Omental fat pad (tissue), 4 donors: ENCODE results near the gene POP5. TPM values are rescaled to one million over a fixed set of nuclear protein-coding genes. Genes with fewer than 3 reads are reported as not detected.
"Not testable (repeated sequence)": the region's sequence is repeated elsewhere in the genome, so short reads cannot be mapped to it uniquely, and the experiment has no call there.

Experiments
- ATAC-seq: fragments of 150-250 bp; one replicate; pipeline ENCODE4 v1.9.1; 2016; ENCODE audit warnings: mild to moderate bottlenecking, moderate library complexity; ENCODE audit not compliant: low FRiP score
- DNase-seq: peaks from one replicate; pipeline ENCODE4 v3.0.0-alpha.2; 2019; ENCODE audit warnings: low spot score
- total RNA-seq, 4 donors: library from RNA; depleted of rRNA; stranded (reverse); fragments of >200 nt; gene quantifications; one replicate each; pipeline ENCODE4 v1.1.0, GENCODE V29; 2016
- TF ChIP-seq, protein P1 (sequence below), 3 donors: fragments of 450-650 bp; IDR thresholded peaks; one replicate each; pipeline ENCODE4 v1.5.1; 2016 to 2017; ENCODE audit warnings: antibody characterized with exemption in 3 of 3, mild to moderate bottlenecking in 3 of 3, moderate library complexity in 2 of 3

POP5 gene
- total RNA-seq, 4 donors from 2014 or later = 20.9 to 44.6 (median 34.3) TPM

DNA sequence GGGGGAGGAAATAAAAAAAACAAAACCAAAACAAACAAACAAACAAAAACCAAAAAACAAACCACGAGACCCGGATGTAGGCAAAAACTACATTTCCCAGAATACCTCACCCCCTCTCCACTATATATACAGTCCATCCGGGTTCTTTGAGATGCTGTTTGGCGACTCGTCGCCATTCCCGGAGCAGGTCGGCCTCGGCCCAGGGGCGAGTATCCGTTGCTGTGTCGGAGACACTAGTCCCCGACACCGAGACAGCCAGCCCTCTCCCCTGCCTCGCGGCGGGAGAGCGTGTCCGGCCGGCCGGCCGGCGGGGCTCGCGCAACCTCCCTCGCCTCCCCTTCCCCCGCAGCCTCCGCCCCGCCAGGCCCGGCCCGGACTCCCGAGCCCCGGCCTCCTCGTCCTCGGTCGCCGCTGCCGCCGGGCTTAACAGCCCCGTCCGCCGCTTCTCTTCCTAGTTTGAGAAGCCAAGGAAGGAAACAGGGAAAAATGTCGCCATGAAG, 46.9 kb downstream of the POP5 start, which contains the start of gene RNF10:
Gene RNF10 (plus strand): TSS at position 154 of the 500 bp plus-strand sequence. CDS start 456 bp downstream, outside the sequence.
- TF ChIP-seq, protein P1, sequence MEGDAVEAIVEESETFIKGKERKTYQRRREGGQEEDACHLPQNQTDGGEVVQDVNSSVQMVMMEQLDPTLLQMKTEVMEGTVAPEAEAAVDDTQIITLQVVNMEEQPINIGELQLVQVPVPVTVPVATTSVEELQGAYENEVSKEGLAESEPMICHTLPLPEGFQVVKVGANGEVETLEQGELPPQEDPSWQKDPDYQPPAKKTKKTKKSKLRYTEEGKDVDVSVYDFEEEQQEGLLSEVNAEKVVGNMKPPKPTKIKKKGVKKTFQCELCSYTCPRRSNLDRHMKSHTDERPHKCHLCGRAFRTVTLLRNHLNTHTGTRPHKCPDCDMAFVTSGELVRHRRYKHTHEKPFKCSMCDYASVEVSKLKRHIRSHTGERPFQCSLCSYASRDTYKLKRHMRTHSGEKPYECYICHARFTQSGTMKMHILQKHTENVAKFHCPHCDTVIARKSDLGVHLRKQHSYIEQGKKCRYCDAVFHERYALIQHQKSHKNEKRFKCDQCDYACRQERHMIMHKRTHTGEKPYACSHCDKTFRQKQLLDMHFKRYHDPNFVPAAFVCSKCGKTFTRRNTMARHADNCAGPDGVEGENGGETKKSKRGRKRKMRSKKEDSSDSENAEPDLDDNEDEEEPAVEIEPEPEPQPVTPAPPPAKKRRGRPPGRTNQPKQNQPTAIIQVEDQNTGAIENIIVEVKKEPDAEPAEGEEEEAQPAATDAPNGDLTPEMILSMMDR (IDR thresholded peaks at IDR 0.05) = no peak
- DNase-seq = no peak
- peak; percentile 77 for ATAC-seq

GRCh38 chr12:120532701-120533238, 48.4 kb downstream of the POP5 start:
- ATAC-seq = no peak
- TF ChIP-seq, protein P1 (IDR thresholded peaks at IDR 0.05) = no peak

DNA sequence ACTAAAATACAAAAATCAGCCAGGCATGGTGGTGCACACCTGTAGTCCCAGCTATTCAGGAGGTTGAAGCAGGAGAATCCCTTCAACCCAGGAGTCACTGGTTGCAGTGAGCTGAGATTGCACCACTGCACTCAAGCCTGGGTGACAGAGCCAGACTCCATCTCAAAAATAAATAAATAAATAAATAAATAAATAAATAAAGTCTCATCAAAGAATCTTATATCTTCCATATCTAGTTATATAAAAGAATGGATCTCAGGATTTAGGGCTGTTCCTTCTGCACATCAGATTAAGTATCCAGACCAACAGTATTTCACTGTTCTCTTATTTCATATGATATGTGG, 50.8 kb downstream of the POP5 start:
- ATAC-seq, DNase-seq: not testable (repeated sequence)

More at GRCh38 chr12:120532701-120533238, 48.4 kb downstream of the POP5 start:
- DNase-seq = no peak

- no peak for DNase-seq
- TF ChIP-seq, protein P1 (IDR thresholded peaks at IDR 0.05) = no peak
- ATAC-seq = no peak
Observed at GRCh38 chr12:120529641-120530417, 51.4 kb downstream of the POP5 start.

DNA sequence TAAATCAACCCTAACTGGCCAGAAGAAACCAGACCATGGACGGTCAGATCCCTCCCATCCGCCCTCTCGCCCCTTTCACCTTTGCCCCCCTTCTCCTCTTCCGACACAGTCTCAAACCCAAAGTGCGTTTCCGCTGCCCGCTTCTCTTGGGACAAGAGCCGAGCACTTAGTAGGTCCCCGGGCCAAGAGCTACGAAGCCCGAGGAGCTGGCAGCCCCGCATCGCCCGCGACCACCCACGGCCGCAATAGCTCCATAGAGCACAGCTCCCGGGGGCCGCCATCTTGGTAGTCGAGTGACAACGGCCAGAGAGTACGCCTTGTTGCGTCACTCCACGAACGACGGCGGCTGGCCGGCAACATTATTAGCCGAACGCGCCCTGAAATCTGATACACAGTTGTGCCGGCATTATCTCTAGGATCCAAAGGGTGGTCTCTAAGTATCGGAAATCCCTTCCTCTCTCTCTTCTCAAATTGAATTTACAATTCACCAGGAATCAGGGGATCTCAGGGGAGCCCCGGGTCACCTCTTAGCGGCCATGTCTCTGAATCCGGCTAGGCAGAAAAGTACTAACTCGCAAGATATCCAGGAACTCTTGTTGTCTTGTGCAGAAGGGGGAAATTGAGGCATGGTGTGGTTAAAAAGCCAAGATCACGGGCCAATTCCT, 52.2 kb downstream of the POP5 start, which contains the start of gene COQ5:
Gene COQ5 (minus strand): TSS at position 298 of the 665 bp plus-strand sequence. CDS start 17 bp downstream, at position 281.
- ATAC-seq (peak; percentile 91), DNase-seq (peak; percentile 79)
- TF ChIP-seq, protein P1 (IDR thresholded peaks at IDR 0.05) = no peak

Other genes with a start within 250 kb of the POP5 start
- 1 to 10 TPM in 1 of 4 donors, under 1 TPM in 2, not detected in 1; 0.13 to 2.0 (median 0.37) TPM for gene MSI1, start 212.2 kb downstream of the POP5 start, total RNA-seq
- gene COX6A1, start 143.3 kb downstream of the POP5 start, total RNA-seq = 100 to 1,000 TPM; 374 to 751 (median 529) TPM
- 10 to 100 TPM; 11.3 to 21.6 (median 16.2) TPM for gene TRIAP1, start 135.0 kb downstream of the POP5 start, total RNA-seq
- gene GATC, start 135.0 kb downstream of the POP5 start, total RNA-seq = 10 to 100 TPM; 22.8 to 30.7 (median 24.2) TPM
- gene SRSF9, start 111.7 kb downstream of the POP5 start, total RNA-seq = 10 to 100 TPM; 62.3 to 88.7 (median 71.4) TPM
- 100 to 1,000 TPM; 142 to 209 (median 175) TPM for gene DYNLL1, start 85.3 kb downstream of the POP5 start, total RNA-seq
- gene COQ5, start 52.2 kb downstream of the POP5 start, total RNA-seq = 10 to 100 TPM; 14.4 to 31.2 (median 25.4) TPM
- 100 to 1,000 TPM; 124 to 217 (median 167) TPM for gene RNF10, start 47.0 kb downstream of the POP5 start, total RNA-seq
- gene CABP1, start 59.2 kb upstream of the POP5 start, total RNA-seq = 10 to 100 TPM in 2 of 4 donors, 1 to 10 TPM in 2; 2.1 to 14.7 (median 6.6) TPM
- gene MLEC, start 105.7 kb upstream of the POP5 start, total RNA-seq = 100 to 1,000 TPM in 1 of 4 donors, 10 to 100 TPM in 3; 84.8 to 121 (median 91.7) TPM
- 10 to 100 TPM; 19.6 to 38.1 (median 21.8) TPM for gene UNC119B, start 129.1 kb upstream of the POP5 start, total RNA-seq
- gene ACADS, start 144.4 kb upstream of the POP5 start, total RNA-seq = 100 to 1,000 TPM in 2 of 4 donors, 10 to 100 TPM in 2; 57.4 to 147 (median 97.9) TPM